Smooth muscle cell (in vitro differentiated cells): ENCODE measurements around the gene KCNQ1. TPM values are rescaled to one million over a fixed set of nuclear protein-coding genes. Genes with fewer than 3 reads are reported as not detected.

ENCODE experiments used
- DNase-seq: peaks from one replicate; lab custom pipeline; 2025; ENCODE audit not compliant: unreplicated experiment; lab: John Stamatoyannopoulos, UW
- H2AFZ ChIP-seq: fragments of 200-600 bp; sonication (generic); 2 replicates; pipeline ENCODE4 v1.6.0; 2016; ENCODE audit warnings: antibody characterized with exemption, low read depth, mild to moderate bottlenecking
- H3F3A ChIP-seq: fragments of 200-600 bp; sonication (generic); 2 replicates; pipeline ENCODE4 v1.6.0; 2017; ENCODE audit warnings: antibody characterized with exemption, low read depth
- H3K27ac ChIP-seq: fragments of 200-600 bp; sonication (generic); 2 replicates; pipeline ENCODE4 v1.5.1; 2016; ENCODE audit warnings: low read depth, mild to moderate bottlenecking
- H3K27me3 ChIP-seq: fragments of 200-600 bp; sonication (generic); 2 replicates; pipeline ENCODE4 v1.6.1; 2016; ENCODE audit warnings: low read depth, mild to moderate bottlenecking
- H3K36me3 ChIP-seq: fragments of 200-600 bp; sonication (generic); 2 replicates; pipeline ENCODE4 v1.5.1; 2016; ENCODE audit warnings: low read depth
- H3K4me1 ChIP-seq: fragments of 200-600 bp; sonication (generic); 2 replicates; pipeline ENCODE4 v1.5.1; 2016; ENCODE audit warnings: low read depth
- H3K4me2 ChIP-seq: fragments of 200-600 bp; sonication (generic); 2 replicates; pipeline ENCODE4 v1.6.0; 2016; ENCODE audit warnings: mild to moderate bottlenecking
- H3K4me3 ChIP-seq: fragments of 200-600 bp; sonication (generic); 2 replicates; pipeline ENCODE4 v1.5.1; 2016; ENCODE audit warnings: mild to moderate bottlenecking
- H3K79me2 ChIP-seq: fragments of 200-600 bp; sonication (generic); 2 replicates; pipeline ENCODE4 v1.6.0; 2016; ENCODE audit warnings: low read depth, mild to moderate bottlenecking
- H3K9ac ChIP-seq: fragments of 200-600 bp; sonication (generic); 2 replicates; pipeline ENCODE4 v1.6.0; 2016; ENCODE audit warnings: low read depth
- H3K9me3 ChIP-seq: fragments of 200-600 bp; sonication (generic); replicated peaks from 2 replicates; pipeline ENCODE4 v1.5.1; 2016; ENCODE audit warnings: low read depth
- H4K20me1 ChIP-seq: fragments of 200-600 bp; sonication (generic); 2 replicates; pipeline ENCODE4 v1.6.0; 2016; ENCODE audit warnings: low read depth
- CTCF ChIP-seq: fragments of 200-600 bp; sonication (generic); IDR thresholded peaks from 2 replicates; pipeline ENCODE4 v1.5.1; 2017; ENCODE audit warnings: borderline replicate concordance, mild to moderate bottlenecking, antibody characterized with exemption; ENCODE audit not compliant: insufficient read depth, poor library complexity, severe bottlenecking
- WGBS: methylation state at CpG from one replicate; pipeline ENCODE4 v1.1.7; 2016; ENCODE audit warnings: low lambda C conversion rate; 5-methylcytosine and 5-hydroxymethylcytosine counted together
- polyA plus RNA-seq: library from polyadenylated mRNA; unstranded; fragments of >200 nt; fragmentation: Nextera tagmentation; extraction: Ambion mirVana; gene quantifications from 2 replicates; pipeline ENCODE4 v1.2.1, GENCODE V29; 2016
- total RNA-seq: library from RNA; depleted of rRNA; stranded (reverse); fragments of >200 nt; gene quantifications from 2 replicates; pipeline ENCODE4 v1.2.3, GENCODE V29; 2014

Gene KCNQ1
- total and polyA plus RNA-seq, 2 experiments from 2014 or later = 1.3 to 2.3 TPM

- H3K9me3 ChIP-seq = no peaks in the 10 kb centered on the region
- no peak overlapping the region for H3K27ac ChIP-seq
- no peaks in the 10 kb centered on the region for H3K36me3 ChIP-seq
- WGBS = 93% methylated on average over 24 of the region's 28 CpGs
- no peaks in the 10 kb centered on the region for H3F3A ChIP-seq
- no peak overlapping the region for H2AFZ ChIP-seq
- no peak overlapping the region for H3K4me3 ChIP-seq
- DNase-seq = no peak
- no peak overlapping the region for H3K9ac ChIP-seq
- no peaks in the 10 kb centered on the region for H4K20me1 ChIP-seq
- peaks cover 5% of the 10 kb centered on the region for H3K27me3 ChIP-seq
- no peaks in the 10 kb centered on the region for H3K79me2 ChIP-seq
- peaks cover 5% of the 10 kb centered on the region for H3K4me1 ChIP-seq
- no peak for TF ChIP-seq CTCF
- no peak overlapping the region for H3K4me2 ChIP-seq
These were observed 114.9 kb downstream of the KCNQ1 start for GRCh38 chr11:2559527-2560311.

- Histone ChIP-seq H3K79me2 (no peaks in the 10 kb centered on the region), H2AFZ (no peak overlapping the region), H3K36me3 (no peaks in the 10 kb centered on the region), H4K20me1 (no peaks in the 10 kb centered on the region), H3K4me2 (no peak overlapping the region), H3K27me3 (peaks cover 9% of the 10 kb centered on the region), H3K27ac (no peak overlapping the region), H3F3A (no peaks in the 10 kb centered on the region), H3K9ac (no peak overlapping the region), H3K9me3 (no peaks in the 10 kb centered on the region), H3K4me3 (no peak overlapping the region), H3K4me1 (no peaks in the 10 kb centered on the region)
- no peak for TF ChIP-seq CTCF
- 83% methylated on average over 21 of the region's 27 CpGs for WGBS
- no peak for DNase-seq
These were observed 117.1 kb downstream of the KCNQ1 start for GRCh38 chr11:2561696-2562581.

- no peak for TF ChIP-seq CTCF
These were observed 118.0 kb downstream of the KCNQ1 start for GRCh38 chr11:2562890-2563212.

More at GRCh38 chr11:2562890-2563212, 118.0 kb downstream of the KCNQ1 start:
- Histone ChIP-seq H3K36me3 (no peaks in the 10 kb centered on the region), H3F3A (no peaks in the 10 kb centered on the region), H3K4me1 (no peaks in the 10 kb centered on the region), H3K27me3 (peaks cover 9% of the 10 kb centered on the region), H3K9ac (no peak overlapping the region), H3K27ac (no peak overlapping the region), H3K4me2 (no peak overlapping the region), H3K9me3 (no peaks in the 10 kb centered on the region), H3K4me3 (no peak overlapping the region), H2AFZ (no peak overlapping the region), H3K79me2 (no peaks in the 10 kb centered on the region), H4K20me1 (no peaks in the 10 kb centered on the region)
- DNase-seq = no peak
- 77% methylated on average over 6 of the region's 6 CpGs for WGBS
